GM18868 (cell line): ENCODE results near the gene ZBTB1.

Experiments
- ATAC-seq: cut with Tn5 transposase; IDR thresholded peaks from one replicate; pipeline ENCODE4 v1.9.1; 2021; ENCODE audit warnings: mild to moderate bottlenecking, moderate library complexity; ENCODE audit not compliant: unreplicated experiment

ZBTB1 gene, protein sequence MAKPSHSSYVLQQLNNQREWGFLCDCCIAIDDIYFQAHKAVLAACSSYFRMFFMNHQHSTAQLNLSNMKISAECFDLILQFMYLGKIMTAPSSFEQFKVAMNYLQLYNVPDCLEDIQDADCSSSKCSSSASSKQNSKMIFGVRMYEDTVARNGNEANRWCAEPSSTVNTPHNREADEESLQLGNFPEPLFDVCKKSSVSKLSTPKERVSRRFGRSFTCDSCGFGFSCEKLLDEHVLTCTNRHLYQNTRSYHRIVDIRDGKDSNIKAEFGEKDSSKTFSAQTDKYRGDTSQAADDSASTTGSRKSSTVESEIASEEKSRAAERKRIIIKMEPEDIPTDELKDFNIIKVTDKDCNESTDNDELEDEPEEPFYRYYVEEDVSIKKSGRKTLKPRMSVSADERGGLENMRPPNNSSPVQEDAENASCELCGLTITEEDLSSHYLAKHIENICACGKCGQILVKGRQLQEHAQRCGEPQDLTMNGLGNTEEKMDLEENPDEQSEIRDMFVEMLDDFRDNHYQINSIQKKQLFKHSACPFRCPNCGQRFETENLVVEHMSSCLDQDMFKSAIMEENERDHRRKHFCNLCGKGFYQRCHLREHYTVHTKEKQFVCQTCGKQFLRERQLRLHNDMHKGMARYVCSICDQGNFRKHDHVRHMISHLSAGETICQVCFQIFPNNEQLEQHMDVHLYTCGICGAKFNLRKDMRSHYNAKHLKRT

DNA sequence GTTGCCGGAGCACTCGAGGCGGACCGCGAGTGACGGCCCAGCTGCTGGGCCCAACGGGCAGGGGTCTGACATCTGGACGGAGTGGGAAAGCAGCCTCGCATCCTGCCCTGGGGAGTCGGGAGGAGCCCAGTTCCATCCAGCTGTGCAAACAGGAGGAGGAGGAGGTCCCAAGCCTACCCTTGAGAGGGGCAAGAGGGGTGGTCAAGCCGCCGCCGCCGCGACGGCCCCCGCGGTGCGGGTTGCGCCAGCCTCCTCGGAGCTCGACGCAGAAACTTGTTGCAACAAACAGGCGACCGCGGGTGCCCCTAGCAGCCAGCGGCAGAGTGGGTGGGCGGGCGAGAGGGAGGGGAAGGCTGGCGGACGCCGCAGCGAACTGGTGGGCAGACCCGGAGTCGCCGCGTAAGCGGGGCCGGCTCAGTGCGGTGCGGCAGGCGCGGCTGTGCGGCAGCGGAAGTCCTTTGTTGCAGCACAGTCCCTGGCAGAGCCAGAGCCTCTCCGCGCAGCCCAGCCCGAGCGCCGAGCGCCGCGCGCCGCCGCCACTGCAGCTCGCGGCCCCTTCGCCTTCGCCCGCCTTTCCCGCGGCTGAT, at the start of gene ZBTB1:
Gene ZBTB1 (plus strand): TSS at position 461 of the 587 bp plus-strand sequence. CDS start 16,735 bp downstream, outside the sequence.
- ATAC-seq = peak; percentile 15

DNA sequence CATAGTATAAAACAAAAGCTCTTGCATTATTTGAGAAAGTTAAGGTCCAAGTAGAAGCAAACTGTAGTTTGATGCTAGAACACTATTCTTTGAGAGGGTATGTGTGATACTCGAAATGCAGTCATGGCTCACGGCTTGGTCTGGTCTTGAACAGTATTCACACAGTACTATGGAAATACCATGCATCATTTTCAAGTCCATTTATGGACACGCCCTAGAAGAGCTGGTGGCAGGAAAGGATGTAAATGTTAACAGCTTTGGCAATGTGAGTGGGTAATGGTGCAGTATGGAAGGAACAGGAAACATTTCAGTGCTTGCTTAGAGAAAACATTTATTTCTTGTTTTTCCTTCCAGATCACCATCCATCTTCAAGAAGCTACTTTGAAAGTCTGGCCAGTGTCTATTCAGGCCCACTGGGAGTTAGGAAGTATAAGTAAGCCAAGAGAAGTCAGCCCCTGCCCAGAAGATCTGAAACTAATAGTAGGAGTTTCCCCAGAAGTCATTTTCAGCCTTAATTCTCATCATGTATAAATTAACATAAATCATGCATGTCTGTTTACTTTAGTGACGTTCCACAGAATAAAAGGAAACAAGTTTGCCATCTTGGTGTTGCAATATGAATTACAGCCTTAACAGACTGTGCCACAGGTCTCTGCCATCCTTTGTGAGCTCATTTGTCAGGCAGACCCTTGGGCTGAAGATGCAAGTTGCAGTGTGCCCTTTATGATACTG, 45.0 kb upstream of the ZBTB1 start:
- ATAC-seq = no peak

DNA sequence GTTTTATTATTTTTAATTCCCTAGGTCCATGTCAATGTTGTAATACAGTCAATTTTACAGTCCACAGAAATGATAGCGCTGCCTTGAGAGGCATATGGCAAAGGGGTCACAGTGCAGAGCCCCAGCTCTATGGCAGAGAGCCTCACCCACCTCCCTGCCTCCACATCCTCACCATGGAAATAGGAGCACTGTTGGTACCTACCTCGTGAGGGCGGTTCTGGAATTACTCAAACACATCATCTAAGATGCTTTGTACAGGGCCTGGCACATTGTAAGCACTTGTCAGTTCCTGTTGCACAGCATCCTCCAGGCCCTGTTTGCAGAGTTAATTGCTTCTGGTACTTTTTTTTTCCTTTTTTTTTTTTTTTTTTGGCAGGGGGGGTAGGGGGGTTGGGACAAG, 43.3 kb upstream of the ZBTB1 start:
- ATAC-seq = no peak

DNA sequence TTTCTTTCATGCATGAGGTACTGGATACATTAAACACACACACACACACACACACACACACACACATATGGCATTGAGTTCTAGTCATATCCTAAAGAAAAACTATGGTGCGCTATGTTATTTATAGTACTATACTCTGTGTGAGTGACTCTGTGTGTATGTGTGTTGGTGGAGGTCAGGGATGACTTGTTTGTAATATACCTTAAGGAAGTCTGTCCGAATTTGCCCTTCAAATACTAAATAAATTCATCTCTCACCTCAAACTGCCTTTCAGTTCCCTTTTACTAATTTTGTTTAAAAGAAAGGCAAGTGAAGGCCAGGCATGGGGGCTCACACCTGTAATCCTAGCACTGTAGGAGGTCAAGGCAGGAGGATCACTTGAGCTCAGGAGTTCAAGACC, 41.4 kb upstream of the ZBTB1 start:
- peak; percentile 42 for ATAC-seq

DNA sequence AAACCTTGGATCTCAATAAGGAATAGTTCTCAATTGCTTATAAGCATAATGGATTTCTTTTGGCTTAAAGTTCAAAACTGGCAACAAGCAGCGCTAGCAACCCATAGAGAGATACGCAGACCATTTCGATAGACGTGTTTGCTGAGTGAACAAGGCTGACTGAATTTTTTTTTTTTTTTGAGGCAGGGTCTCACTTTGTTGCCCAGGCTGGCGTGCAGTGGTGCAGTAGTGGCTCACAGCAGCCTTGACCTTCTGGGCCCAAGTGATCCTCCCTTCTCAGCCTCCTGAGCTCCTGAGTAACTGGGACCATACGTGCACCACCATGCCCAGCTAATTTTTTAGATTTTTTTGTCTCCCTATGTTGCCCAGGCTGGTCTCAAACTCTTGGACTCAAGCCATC, 40.7 kb upstream of the ZBTB1 start:
- ATAC-seq = no peak

DNA sequence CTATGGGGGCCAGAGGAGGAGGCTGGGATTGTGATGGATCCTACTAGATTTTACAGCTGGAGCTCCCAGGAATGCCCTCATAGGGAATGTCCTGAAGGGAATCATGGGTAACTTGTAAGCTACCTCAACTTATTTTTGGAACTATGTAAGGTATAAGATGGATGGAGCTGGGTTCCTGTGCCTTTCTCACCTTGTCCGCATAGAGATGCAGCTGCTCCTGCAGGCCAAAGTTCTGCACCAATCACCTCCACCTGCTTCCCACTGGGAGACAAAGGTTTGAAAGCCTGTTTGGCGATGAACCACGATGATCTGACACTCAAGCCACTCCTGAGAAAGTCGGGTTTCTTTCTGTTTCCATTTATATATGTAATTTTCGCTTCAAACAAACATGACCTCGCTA, 39.9 kb upstream of the ZBTB1 start:
- no peak for ATAC-seq

DNA sequence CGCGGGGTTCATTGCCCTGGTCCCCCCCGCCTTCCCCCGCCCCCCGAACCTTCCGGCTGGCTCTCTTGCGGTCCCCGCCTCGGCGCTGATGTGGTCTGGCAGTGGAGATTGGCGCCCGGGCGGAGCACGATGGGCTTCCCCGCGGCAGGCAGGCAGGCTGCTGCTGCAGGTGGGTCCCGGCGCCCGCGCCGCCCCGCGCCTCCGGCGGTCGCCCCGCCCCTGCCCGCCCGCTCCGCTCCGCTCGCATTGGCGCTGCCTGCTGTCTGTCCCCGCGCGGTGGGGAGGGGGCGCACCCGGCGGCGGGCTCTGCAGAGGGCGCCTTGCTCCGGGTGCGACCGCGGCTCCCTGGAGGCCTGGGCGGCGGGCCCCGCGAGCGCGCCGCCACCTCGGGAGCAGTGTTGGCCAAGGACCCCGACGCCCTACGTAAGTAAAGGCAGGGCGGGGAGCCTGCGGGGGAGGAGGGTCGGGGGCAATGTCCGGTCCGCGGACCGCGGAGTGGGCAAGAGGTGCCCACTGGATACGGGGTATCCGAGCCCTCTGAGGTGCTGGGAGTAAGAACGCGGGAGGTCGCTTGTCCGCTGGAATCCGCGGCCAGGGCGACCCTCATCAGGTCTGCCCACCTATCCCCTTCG, 39.3 kb upstream of the ZBTB1 start, which contains the start of gene AKAP5:
Gene AKAP5 (plus strand): TSS at position 309 of the 632 bp plus-strand sequence. CDS start 2,896 bp downstream, outside the sequence.
- ATAC-seq = peak; percentile 68

DNA sequence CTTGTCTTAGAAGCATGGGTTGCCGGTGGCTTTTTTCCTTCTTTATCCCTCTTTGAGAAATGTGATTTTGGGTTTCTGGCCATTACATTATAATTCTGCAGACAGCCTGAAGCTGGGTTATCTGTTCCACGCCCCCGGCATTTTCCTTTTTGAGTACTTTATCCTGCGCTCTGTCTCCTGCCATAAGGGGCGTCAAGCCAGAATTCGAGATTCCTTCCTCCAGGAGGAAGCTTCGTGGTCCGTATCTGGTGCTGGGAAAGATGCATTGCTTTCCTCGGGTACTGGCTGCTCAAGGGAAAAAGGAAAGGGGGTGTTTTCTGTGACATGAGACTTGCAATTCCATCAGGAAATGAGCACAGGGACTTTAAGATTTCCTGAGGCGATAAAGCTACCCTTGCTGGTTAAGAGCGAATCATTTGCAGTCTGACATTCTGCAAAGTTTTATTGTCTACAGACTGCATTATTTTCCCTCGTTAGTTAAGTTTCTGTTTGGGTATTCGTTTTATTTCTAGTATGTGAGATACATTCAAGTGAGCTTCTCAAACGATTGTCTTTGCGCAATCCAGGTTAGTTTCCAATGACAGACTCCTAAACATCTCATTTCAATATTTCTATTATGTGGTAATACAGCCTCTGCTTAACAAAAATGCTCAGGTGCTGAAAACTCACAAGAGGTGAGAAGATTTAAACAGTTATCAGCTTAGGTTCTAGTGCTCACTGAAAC, 38.6 kb upstream of the ZBTB1 start:
- no peak for ATAC-seq

DNA sequence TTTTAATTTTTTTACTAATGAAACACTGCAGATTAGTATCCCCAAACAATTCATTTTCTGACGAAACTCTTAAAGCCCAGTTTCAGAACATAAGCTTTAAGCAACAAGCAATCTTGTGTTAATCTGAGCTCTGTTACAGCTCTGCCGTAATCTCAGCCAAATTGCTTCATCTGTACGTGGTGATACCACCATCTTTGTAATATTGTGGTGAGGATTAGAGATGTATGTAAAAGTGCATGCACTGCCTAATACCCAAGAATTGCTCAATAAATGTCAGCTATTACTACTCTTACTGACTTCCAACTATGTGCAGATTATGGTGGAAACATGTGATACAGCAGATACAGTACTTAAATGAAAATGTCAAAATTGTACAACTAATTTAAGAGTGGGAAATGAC, 37.5 kb upstream of the ZBTB1 start:
- ATAC-seq = no peak

DNA sequence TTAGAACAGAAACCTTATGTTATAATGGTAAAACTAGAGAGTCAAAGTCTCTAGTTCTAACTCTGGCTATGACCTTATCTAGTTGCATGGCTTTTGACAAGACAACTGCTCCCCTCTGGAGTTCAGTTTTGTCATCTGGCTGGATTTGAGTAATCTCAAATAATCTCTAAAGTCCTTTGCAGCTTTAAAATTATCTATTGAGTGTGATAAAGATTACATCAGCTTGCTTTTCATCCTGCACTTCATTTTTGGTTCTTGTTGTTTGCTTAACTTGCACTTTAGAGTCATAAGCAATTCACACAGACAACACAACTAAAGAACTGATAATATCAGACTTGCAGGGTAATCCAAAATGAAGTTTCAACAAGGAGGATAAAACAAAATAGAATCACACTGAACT, 37.0 kb upstream of the ZBTB1 start:
- ATAC-seq = no peak

DNA sequence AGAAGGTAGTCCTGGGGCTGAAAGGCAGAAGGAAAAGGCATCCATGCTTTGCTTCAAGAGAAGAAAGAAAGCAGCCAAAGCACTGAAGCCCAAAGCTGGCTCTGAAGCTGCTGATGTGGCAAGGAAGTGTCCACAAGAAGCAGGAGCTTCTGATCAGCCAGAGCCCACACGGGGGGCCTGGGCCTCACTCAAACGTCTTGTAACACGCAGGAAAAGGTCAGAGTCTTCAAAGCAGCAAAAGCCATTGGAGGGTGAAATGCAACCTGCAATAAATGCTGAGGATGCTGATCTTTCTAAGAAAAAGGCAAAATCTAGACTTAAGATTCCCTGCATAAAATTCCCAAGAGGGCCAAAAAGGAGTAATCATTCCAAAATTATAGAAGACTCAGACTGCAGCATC, 36.1 kb upstream of the ZBTB1 start:
- ATAC-seq = no peak

DNA sequence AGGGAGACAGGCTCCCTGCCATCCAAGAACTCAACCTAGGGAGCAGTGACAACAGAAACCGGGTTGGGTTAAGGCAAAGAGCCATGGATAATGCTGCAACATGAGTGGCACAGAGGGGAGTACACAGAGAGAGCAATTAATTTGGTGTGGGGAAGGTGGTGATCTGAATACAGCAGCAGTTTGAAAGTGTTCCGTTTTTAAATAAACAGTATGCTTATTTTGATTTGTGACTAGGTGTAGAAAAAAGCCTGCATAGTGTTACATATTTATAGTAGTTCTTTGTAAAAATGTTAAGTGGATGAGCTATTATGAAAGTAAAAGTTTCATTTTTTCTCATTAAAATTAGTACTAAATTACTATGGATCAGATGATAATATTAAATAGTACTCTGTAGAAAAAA, 30.5 kb upstream of the ZBTB1 start:
- ATAC-seq = no peak

DNA sequence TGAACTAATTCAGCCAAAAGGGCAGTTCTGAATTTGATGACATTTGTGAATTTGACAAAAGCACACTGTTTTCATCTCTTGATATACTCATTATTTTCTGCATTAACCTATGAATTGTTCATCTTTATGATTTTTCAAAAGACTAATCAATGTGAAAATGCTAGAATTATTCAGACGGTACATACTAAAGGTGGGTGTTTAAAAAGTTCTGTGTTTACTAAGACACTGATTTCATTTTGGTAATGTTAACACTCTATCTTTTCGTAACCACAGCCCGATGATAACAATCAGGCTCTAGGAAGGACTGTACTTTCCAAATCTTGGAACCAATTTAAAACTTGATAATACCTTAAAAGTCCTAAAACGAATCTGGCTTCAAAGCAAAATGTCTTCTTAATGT, 29.9 kb upstream of the ZBTB1 start:
- no peak for ATAC-seq

DNA sequence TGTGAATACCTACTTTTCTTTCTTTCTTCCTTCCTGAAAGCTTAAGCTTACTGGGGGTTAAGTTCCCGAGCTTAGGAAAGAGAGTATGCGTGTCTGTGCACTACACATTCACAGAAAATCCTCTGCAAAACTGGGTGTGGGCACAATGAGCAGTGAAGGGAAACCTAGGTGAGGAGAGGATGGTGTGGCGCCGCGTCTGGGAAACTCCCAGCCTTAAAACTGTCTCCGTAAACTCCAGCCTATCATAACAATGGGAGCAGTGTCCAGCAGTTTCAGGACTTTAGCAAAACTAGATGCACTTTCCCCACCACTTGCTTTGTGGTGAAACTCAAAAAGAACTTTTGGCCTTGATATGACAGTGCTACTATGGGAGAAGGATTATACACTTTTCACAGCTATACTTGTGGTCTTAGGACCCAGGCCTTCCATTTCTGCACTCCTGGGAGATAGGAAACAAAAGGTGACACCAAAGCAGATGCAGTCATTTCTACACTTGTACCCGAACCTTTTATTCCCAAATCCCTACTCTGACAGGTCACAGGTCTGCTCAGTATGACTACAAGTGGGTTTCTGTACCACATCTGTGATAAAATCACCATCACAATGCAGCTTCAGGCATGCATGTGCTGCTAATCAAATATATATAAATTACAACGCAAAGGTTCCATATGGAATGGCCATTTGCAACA, 28.8 kb upstream of the ZBTB1 start:
- no peak for ATAC-seq

DNA sequence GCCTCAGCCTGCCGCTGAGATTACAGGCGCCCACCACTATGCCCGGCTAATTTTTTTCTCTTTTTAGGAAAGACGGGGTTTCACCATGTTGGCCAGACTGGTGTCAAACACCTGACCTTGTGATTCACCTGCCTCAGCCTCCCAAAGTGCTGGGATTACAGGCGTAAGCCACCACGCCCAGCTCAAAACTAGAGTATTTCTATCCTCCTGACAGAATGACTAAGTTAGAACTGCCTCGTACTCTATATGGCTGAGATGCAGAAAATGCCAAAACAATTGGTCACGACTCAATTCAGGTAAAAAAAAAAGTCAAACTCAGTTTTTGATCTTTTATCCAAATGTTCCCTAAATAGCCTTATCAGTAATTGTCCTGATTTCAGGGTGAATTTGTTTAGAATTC, 28.1 kb upstream of the ZBTB1 start:
- ATAC-seq = no peak

DNA sequence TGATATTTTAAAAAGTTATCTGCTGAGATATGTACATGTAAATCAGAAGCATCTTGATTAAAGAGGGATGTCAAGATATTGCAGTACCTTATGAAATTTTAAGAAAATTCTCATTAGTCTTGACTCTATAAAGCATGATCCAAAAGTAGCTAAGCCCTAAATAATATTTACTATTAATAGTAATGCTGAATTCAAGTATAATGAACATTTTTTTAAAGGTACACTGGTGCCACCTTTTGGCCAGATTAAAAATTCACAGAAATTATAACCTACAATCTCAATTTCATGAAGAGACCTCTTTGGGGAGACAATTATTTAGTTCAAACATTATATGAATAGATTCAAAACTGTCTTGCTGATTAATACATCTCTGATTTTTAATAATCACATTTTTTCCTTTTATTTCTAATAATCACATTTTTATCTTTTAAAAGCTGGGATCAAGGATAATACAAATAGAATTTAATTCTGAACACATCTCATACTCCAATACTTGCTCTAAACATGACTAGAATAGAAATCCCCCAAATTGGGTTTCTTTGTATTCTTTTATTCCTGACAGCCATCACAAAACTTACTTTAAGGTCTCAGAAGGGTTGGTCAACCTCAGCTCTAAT, 25.8 kb upstream of the ZBTB1 start:
- ATAC-seq = no peak

DNA sequence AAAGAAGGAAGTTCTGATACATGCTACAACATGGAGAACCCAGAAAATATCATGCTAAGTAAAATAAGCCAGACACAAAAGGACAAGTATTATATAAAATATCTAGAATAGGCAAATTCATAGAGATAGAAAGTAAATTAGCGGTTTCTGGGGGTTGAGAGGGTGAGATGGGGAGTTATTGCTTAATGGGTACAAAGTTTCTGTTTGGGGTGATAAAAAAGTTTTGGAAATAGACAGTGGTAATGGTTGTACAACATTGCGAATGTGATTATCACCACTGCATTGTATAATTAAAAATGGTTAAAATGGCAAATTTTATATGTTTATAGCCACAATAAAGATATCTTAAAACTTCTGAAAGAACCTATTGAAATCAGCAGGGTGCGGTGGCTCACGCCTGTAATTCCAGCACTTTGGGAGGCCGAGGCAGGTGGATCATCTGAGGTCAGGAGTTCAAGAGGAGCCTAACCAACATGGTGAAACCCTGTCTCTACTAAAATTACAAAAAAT, 15.9 kb upstream of the ZBTB1 start:
- ATAC-seq = no peak

DNA sequence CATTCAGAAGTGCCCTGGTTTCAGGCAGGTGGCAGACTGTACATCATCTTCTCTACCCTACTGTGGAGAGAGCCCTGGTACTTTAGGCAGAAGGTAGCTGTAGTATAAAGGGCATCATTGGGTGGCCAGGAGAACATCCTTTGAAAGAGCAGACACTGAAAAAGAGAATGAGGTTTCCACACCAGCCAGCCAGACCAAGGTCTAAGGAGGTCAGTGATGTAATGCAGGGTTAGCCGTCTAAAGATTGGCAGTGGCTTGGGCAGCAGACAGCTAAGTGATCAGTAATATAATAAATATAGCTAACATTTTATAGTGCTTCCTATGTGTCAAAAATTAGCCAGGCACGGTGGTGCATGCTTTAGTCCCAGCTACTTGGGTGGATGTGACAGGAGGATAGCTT, 12.9 kb upstream of the ZBTB1 start:
- no peak for ATAC-seq

DNA sequence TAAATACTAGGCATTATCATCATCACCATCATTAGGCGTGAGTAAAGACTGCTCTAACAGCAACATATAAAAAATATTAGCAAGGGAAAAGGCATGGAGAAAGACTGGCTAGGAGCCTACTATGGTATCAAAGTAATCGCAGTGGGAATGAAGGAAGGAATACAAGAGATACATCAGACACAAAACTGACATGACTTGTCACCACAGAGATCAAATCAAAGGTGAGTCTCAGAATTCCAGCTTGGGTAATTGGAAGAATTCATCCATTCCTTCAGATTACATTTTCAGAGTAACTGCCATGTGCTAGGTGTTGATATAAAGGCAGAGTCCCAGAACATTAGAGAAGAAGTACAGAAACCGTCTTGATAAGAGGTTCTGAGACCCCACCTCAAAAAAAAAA, 11.1 kb upstream of the ZBTB1 start:
- no peak for ATAC-seq
